Measurements from ENCODE around the gene HIF1AN. TPM values are rescaled to one million over a fixed set of nuclear protein-coding genes. Genes with fewer than 3 reads are reported as not detected.

Gene HIF1AN
- total RNA-seq, 6 experiments from 2014 or later = 58.2 to 65.2 (median 58.9) TPM

DNA sequence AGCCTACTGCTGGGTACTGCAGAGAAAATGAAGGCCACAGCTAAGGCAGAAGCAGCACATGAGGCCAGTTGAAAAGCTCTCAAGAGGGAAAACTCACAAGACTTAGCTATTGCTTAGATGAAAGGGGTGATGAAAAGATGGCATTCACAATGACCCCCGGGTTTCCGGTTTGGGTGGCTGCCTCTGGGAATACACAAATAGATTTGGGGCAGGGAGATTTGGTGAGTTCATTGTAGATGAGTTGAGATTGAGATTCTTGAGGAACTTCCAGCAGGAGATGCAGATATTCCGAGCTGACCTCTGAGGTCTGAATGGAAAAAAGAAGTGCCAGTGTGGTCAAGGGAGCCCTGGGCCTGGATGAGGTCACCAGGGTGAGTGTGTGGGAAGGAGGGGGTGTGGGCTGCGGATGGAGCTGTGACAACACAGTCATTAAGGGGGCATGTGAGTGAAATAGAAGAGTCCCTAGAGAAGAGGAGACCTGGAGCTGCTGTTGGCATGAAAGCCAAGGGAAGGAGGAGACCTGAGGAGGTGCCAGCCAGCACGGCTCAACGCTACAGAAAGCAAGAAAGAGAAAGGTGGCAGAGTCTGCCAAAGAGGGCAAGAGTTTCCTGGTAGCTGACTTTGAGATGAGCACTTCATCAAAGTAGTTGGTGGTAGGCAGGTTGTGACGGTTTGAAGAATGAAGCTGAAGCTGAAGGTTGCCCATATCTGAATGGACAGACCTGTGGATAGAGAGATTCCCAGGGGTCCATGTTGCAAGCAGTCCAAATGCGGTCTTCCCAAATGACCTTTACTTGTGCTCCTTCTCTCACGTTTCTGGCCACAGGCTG is 43.7 kb downstream of the HIF1AN start:
- peaks cover 34% of the 10 kb centered on the region for H3K27me3 Mint-ChIP-seq (ENCODE audit: insufficient read depth)
- no peaks in the 10 kb centered on the region for H3K9me3 Mint-ChIP-seq
- DNase-seq = no peak
- TF ChIP-seq, protein P1, sequence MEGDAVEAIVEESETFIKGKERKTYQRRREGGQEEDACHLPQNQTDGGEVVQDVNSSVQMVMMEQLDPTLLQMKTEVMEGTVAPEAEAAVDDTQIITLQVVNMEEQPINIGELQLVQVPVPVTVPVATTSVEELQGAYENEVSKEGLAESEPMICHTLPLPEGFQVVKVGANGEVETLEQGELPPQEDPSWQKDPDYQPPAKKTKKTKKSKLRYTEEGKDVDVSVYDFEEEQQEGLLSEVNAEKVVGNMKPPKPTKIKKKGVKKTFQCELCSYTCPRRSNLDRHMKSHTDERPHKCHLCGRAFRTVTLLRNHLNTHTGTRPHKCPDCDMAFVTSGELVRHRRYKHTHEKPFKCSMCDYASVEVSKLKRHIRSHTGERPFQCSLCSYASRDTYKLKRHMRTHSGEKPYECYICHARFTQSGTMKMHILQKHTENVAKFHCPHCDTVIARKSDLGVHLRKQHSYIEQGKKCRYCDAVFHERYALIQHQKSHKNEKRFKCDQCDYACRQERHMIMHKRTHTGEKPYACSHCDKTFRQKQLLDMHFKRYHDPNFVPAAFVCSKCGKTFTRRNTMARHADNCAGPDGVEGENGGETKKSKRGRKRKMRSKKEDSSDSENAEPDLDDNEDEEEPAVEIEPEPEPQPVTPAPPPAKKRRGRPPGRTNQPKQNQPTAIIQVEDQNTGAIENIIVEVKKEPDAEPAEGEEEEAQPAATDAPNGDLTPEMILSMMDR (IDR thresholded peaks at IDR 0.05) = no peak
- H3K36me3 Mint-ChIP-seq (ENCODE audit: low read depth) = no peaks in the 10 kb centered on the region
- H3K4me3 Mint-ChIP-seq = no peak overlapping the region
- H3K4me1 Mint-ChIP-seq (ENCODE audit: low read depth) = no peaks in the 10 kb centered on the region
- no peak overlapping the region for H3K27ac Mint-ChIP-seq

- Mint-ChIP-seq H3K27me3 (ENCODE audit: insufficient read depth) (peaks cover 14% of the 10 kb centered on the region), H3K4me3 (no peak overlapping the region), H3K4me1 (ENCODE audit: low read depth) (no peaks in the 10 kb centered on the region), H3K27ac (no peak overlapping the region), H3K36me3 (ENCODE audit: low read depth) (no peaks in the 10 kb centered on the region), H3K9me3 (no peaks in the 10 kb centered on the region; the same call in 1 of the 2 replicates)
- TF ChIP-seq, protein P1 (IDR thresholded peaks at IDR 0.05) = no peak
- no peak for DNase-seq
Observed at GRCh38 chr10:100586959-100587358, 51.2 kb downstream of the HIF1AN start.

DNA sequence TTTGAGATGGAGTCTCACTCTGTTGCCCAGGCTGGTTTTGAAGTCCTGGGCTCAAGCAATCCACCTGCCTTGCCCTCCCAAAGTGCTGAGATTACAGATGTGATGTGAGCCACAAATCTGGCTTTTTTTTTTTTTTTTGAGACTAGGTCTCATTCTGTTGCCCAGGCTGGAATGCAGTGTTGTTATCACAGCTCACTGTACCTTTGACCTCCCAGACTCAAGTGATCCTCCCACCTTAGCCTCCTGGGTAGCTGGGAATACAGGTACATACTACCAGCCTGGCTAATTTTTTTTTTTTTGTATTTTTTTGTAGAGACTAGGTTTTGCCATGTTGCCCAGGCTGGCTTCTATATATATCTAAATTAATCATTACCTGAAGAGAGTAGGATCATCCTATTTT is 62.4 kb downstream of the HIF1AN start:
- Mint-ChIP-seq H3K4me3 (no peak overlapping the region), H3K36me3 (ENCODE audit: low read depth) (no peaks in the 10 kb centered on the region), H3K4me1 (ENCODE audit: low read depth) (peaks cover 8% of the 10 kb centered on the region), H3K27ac (no peak overlapping the region), H3K27me3 (ENCODE audit: insufficient read depth) (peaks cover 33% of the 10 kb centered on the region), H3K9me3 (no peaks in the 10 kb centered on the region)
- no peak for DNase-seq
- TF ChIP-seq, protein P1 (IDR thresholded peaks at IDR 0.05) = no peak

DNA sequence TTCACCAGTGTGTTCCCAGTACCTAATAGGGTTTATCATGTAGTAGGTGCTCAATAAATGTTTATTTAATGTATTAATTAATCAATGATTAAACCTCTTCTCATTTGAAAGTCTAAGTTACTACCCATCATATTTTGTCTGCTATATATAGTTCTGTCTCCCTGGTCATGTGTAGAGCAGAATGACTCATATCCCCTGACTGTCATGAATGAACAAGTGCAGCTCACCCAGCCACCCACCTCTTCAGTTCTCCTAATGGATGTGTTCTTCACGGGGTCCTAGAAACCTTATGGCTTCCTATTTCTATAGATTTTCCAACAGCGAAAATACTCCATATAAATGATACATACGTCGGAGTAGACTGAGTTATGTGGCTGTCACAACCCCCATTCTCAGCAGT is 64.5 kb downstream of the HIF1AN start:
- Mint-ChIP-seq H3K36me3 (ENCODE audit: low read depth) (no peaks in the 10 kb centered on the region), H3K9me3 (no peaks in the 10 kb centered on the region), H3K4me1 (ENCODE audit: low read depth) (peaks cover 8% of the 10 kb centered on the region), H3K27ac (no peak overlapping the region), H3K4me3 (no peak overlapping the region), H3K27me3 (ENCODE audit: insufficient read depth) (peaks cover 35% of the 10 kb centered on the region)
- TF ChIP-seq, protein P1 (IDR thresholded peaks at IDR 0.05) = no peak
- no peak for DNase-seq

DNA sequence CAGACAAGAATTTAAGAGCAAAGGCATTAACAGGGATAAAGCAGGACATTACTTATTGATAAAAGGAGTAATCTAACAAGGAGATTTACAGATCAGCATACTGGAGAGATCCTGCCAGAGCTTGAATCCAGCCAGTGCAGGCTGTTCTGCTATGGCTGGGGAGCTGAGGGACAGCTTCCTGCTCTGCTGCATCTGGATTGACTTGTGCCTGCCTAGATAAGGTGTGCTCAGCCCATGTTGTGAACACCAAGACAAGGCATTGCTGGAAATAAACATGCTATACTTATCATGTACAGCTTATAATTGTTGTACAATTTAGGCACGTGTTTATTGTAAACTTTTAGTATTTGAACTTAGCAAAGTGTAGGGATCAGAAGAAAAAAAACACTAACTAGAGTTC is 71.7 kb downstream of the HIF1AN start:
- H3K27ac Mint-ChIP-seq = no peak overlapping the region
- no peaks in the 10 kb centered on the region for H3K9me3 Mint-ChIP-seq

More for the DNA sequence above, 71.7 kb downstream of the HIF1AN start:
- no peak overlapping the region for H3K4me3 Mint-ChIP-seq
- TF ChIP-seq, protein P1 (IDR thresholded peaks at IDR 0.05) = no peak
- H3K36me3 Mint-ChIP-seq (ENCODE audit: low read depth) = no peaks in the 10 kb centered on the region
- no peaks in the 10 kb centered on the region for H3K4me1 Mint-ChIP-seq (ENCODE audit: low read depth)
- peaks cover 38% of the 10 kb centered on the region for H3K27me3 Mint-ChIP-seq (ENCODE audit: insufficient read depth)
- no peak for DNase-seq

Other genes with a start within 250 kb of the HIF1AN start
- 10 to 100 TPM; 52.4 to 62.1 (median 55.0) TPM for gene BLOC1S2, start 249.3 kb upstream of the HIF1AN start, total RNA-seq (2021; fragmentation: NEBNext Ultra II Directional; extraction: Animal tissue kit (Norgen Biotek cat#: 25700))
- not detected for gene PKD2L1, start 205.7 kb upstream of the HIF1AN start, total RNA-seq (2021; fragmentation: NEBNext Ultra II Directional; extraction: Animal tissue kit (Norgen Biotek cat#: 25700))
- gene SCD, start 188.7 kb upstream of the HIF1AN start, total RNA-seq (2021; fragmentation: NEBNext Ultra II Directional; extraction: Animal tissue kit (Norgen Biotek cat#: 25700)) = 10 to 100 TPM; 11.5 to 16.8 (median 14.9) TPM
- not detected for gene WNT8B, start 72.9 kb upstream of the HIF1AN start, total RNA-seq (2021; fragmentation: NEBNext Ultra II Directional; extraction: Animal tissue kit (Norgen Biotek cat#: 25700))
- 1 to 10 TPM; 2.3 to 4.1 (median 2.5) TPM for gene SEC31B, start 16.1 kb upstream of the HIF1AN start, total RNA-seq (2021; fragmentation: NEBNext Ultra II Directional; extraction: Animal tissue kit (Norgen Biotek cat#: 25700))
- gene NDUFB8, start 6.1 kb upstream of the HIF1AN start, total RNA-seq (2021; fragmentation: NEBNext Ultra II Directional; extraction: Animal tissue kit (Norgen Biotek cat#: 25700)) = 100 to 1,000 TPM; 167 to 222 (median 198) TPM
- gene PAX2, start 209.6 kb downstream of the HIF1AN start, total RNA-seq (2021; fragmentation: NEBNext Ultra II Directional; extraction: Animal tissue kit (Norgen Biotek cat#: 25700)) = not detected